AG04449 (cell line): Measurements from ENCODE around the gene MIR17HG.

Experiments
- CTCF ChIA-PET: fragments of 350-600 bp; formaldehyde crosslinking; extraction: SDS; loops from one replicate; lab custom pipeline; 2021; ENCODE audit warnings: antibody characterized with exemption; lab: Yijun Ruan, JAX
- POLR2A ChIA-PET: fragments of 400-600, 350-600 bp; formaldehyde crosslinking; extraction: SDS; loops from one replicate; lab custom pipeline; 2020; ENCODE audit warnings: antibody characterized with exemption, inconsistent platforms; lab: Yijun Ruan, JAX
- DNase-seq: peaks from one replicate; pipeline ENCODE4 v3.0.0-alpha.2; 2010; ENCODE audit warnings: low read depth, low spot score
- H3K4me3 ChIP-seq: 2 replicates; pipeline ENCODE4 v1.5.1; 2011; ENCODE audit warnings: low read depth, mild to moderate bottlenecking, control low read depth, low read length
- TF ChIP-seq, protein P1 (sequence below): IDR thresholded peaks from one replicate; pipeline ENCODE4 v1.5.1; 2011; ENCODE audit warnings: mild to moderate bottlenecking, moderate library complexity, low read length, control low read depth, inconsistent platforms; ENCODE audit not compliant: insufficient read depth; ENCODE audit errors: missing control alignments

Gene MIR17HG

DNA sequence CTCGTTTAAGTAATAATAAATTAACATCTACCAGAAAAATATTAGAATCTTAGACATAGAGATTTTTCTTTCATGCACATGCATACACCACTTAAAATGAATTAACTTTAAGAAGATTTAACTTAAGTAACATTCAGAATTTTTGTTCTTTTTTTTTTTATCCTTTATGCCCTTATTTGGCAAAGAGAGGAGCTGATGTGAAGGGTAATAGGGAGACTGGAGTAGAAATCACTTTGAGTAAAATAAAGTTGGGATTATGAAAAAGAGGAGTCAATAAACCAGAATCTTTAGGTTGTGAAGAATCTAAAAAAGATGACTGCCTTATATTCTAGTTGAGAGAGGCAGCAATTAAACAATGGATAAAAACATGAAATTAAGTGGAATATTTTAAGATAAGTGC is 18.8 kb upstream of the MIR17HG start:
- H3K4me3 ChIP-seq, result no peak overlapping the region
- ChIA-PET POLR2A (no interaction called here), CTCF (no interaction called here)
- TF ChIP-seq, protein P1, sequence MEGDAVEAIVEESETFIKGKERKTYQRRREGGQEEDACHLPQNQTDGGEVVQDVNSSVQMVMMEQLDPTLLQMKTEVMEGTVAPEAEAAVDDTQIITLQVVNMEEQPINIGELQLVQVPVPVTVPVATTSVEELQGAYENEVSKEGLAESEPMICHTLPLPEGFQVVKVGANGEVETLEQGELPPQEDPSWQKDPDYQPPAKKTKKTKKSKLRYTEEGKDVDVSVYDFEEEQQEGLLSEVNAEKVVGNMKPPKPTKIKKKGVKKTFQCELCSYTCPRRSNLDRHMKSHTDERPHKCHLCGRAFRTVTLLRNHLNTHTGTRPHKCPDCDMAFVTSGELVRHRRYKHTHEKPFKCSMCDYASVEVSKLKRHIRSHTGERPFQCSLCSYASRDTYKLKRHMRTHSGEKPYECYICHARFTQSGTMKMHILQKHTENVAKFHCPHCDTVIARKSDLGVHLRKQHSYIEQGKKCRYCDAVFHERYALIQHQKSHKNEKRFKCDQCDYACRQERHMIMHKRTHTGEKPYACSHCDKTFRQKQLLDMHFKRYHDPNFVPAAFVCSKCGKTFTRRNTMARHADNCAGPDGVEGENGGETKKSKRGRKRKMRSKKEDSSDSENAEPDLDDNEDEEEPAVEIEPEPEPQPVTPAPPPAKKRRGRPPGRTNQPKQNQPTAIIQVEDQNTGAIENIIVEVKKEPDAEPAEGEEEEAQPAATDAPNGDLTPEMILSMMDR, result no peak
- DNase-seq, result no peak

GRCh38 chr13:91329733-91330132 is 17.8 kb upstream of the MIR17HG start:
- ChIA-PET POLR2A (no interaction called here), CTCF (no interaction called here)
- TF ChIP-seq, protein P1, result no peak
- no peak overlapping the region for H3K4me3 ChIP-seq
- no peak for DNase-seq

DNA sequence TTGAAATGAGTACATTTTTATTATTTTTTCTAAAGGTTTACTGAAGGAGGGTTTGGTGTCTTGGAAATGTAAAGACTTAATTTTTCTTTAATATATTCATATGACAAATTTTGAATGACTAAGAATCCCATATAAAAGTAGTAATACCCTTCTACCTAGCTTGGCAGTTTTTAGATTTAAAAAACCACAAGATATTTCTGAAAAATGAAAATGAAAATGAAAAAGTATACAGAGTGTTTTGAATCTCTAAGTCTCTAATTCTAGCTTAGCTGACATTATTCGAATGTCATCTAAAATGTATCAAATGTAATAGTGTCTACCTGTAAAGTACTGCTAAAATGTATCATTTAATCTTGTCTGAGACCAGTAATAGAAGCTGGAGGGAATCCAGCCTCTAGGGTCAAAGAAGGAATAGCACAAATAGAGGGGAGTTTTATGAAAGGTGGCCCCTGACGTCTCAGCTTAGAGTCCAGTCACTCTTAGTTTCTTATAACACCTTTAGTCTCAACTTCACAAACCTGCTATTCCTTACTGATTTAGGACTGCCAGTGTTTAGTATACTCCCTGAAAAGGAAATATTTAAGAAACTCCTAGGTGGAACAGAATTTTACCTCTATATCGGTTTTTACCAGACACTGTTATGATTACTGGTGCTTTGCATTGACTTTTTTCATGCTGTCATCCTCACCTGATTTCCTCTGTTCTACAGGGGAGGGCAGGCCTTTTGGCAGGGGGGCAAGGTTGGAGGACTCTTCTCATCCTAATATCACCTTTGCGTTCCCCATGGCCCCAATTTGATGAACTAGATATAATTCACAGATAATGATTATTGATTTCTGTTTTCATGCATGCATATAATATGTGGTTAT is 16.2 kb upstream of the MIR17HG start:
- CTCF ChIA-PET, result no interaction called here
- no peak for DNase-seq
- POLR2A ChIA-PET, result no interaction called here
- TF ChIP-seq, protein P1, result no peak
- H3K4me3 ChIP-seq, result no peak overlapping the region

- no peak overlapping the region for H3K4me3 ChIP-seq
- TF ChIP-seq, protein P1, result no peak
- POLR2A ChIA-PET, result no interaction called here
- DNase-seq, result no peak
- CTCF ChIA-PET, result no interaction called here
Observed at GRCh38 chr13:91346062-91346461, 1.4 kb upstream of the MIR17HG start.

GRCh38 chr13:91346850-91347201 is 661 bp upstream of the MIR17HG start:
- POLR2A ChIA-PET, result no interaction called here
- TF ChIP-seq, protein P1, result no peak
- CTCF ChIA-PET, result no interaction called here
- no peak for DNase-seq
- H3K4me3 ChIP-seq, result peak overlapping the region; percentile 73

GRCh38 chr13:91347996-91348905 is 764 bp downstream of the MIR17HG start:
- TF ChIP-seq, protein P1, result no peak
- CTCF ChIA-PET, result no interaction called here
- DNase-seq, result no peak
- POLR2A ChIA-PET, result no interaction called here
- H3K4me3 ChIP-seq, result peak overlapping the region; percentile 73
